Measurements from ENCODE around the gene PRR11.
"Not testable (repeated sequence)": the region's sequence is repeated elsewhere in the genome, so short reads cannot be mapped to it uniquely, and the experiment has no call there.

Gene PRR11

DNA sequence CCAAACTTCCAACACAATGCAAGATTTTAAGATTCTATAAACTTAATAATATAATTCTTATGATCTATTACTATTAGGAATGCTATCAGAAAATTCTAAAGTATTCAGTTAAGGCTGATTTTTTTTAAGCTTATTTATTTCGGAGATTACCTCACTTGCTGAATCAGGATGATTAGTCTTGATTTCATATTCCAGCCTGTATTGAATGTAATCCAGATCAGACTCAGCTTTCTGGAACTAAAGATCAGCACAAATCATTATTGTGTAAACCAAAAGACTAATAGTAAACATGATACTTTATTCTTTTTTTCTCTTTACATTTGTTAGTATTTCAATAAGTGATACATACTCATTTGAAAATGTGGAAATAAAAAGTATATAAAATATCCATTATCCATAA, 24.4 kb upstream of the PRR11 start:
- DNase-seq (ENCODE audit: low spot score), result no peak
- TF ChIP-seq, protein P1, sequence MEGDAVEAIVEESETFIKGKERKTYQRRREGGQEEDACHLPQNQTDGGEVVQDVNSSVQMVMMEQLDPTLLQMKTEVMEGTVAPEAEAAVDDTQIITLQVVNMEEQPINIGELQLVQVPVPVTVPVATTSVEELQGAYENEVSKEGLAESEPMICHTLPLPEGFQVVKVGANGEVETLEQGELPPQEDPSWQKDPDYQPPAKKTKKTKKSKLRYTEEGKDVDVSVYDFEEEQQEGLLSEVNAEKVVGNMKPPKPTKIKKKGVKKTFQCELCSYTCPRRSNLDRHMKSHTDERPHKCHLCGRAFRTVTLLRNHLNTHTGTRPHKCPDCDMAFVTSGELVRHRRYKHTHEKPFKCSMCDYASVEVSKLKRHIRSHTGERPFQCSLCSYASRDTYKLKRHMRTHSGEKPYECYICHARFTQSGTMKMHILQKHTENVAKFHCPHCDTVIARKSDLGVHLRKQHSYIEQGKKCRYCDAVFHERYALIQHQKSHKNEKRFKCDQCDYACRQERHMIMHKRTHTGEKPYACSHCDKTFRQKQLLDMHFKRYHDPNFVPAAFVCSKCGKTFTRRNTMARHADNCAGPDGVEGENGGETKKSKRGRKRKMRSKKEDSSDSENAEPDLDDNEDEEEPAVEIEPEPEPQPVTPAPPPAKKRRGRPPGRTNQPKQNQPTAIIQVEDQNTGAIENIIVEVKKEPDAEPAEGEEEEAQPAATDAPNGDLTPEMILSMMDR (IDR thresholded peaks at IDR 0.05; ENCODE audit: extremely low read depth, insufficient read depth, missing control alignments), result no peak
- in situ Hi-C loops (cut with MboI; ENCODE audit: low pct_unique_long_range_greater_than_20kb, low sequenced_read_pairs, unreplicated experiment), result no loop called here

DNA sequence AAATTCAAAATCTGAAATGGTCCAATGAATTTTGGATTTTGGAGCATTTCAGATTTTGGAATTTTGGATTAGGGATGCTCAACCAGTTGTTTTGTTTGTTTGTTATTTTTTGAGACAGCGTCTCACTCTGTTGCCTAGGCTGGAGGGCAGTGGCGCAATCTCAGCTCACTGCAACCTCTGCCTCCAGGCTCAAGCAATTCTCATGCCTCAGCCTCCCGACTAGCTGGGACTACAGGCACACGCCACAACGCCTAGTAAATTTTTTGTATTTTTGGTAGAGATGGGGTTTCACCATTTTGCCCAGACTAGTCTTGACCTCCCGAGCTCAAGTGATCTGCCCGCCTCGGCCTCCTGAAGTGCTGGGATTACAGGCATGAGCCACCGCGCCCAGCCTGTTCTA, 17.2 kb upstream of the PRR11 start:
- in situ Hi-C loops (cut with MboI; ENCODE audit: low pct_unique_long_range_greater_than_20kb, low sequenced_read_pairs, unreplicated experiment), result not testable (repeated sequence)

DNA sequence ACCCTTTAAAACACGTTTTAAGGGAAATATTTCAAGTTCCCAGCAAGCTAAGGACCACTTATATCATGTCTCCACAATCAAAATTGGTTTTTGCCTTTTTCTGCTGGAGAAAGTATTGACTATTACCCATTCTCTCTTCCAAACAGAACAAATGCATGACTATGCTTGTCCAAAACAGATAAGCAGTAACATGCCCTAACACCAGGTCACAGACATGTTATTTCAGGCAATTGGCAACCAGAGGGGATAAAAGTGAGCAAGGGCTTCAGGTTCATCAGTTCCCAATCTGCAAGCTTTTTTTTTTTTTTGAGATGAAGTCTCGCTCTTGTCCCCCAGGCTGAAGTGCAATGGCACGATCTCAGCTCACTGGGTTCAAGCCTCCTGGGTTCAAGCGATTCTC, 15.6 kb upstream of the PRR11 start:
- in situ Hi-C loops (cut with MboI; ENCODE audit: low pct_unique_long_range_greater_than_20kb, low sequenced_read_pairs, unreplicated experiment), result no loop called here
- DNase-seq (ENCODE audit: low spot score), result no peak
- TF ChIP-seq, protein P1 (IDR thresholded peaks at IDR 0.05; ENCODE audit: extremely low read depth, insufficient read depth, missing control alignments), result no peak

More for the DNA sequence above, 17.2 kb upstream of the PRR11 start:
- DNase-seq (ENCODE audit: low spot score), result not testable (repeated sequence)

DNA sequence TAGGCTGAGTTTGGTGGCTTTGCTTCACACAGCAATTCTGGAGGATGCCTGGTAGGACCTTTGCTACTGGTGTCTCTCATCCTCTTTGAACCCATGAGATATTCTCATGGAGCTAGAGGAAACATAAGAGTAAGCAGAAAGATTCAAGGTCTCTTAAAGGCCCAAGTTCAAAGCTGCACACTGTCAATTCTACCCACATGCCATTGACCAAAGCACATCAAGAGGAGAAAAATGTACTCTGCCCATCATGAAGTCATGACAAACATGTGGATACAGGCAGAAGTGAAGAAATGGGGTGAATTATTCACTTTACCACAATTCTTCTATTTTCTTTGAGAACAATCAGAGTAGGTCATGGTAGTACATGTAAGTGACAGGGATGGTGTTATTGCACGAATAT, 13.7 kb upstream of the PRR11 start:
- no peak for DNase-seq (ENCODE audit: low spot score)
- in situ Hi-C loops (cut with MboI; ENCODE audit: low pct_unique_long_range_greater_than_20kb, low sequenced_read_pairs, unreplicated experiment), result no loop called here
- TF ChIP-seq, protein P1 (IDR thresholded peaks at IDR 0.05; ENCODE audit: extremely low read depth, insufficient read depth, missing control alignments), result no peak

DNA sequence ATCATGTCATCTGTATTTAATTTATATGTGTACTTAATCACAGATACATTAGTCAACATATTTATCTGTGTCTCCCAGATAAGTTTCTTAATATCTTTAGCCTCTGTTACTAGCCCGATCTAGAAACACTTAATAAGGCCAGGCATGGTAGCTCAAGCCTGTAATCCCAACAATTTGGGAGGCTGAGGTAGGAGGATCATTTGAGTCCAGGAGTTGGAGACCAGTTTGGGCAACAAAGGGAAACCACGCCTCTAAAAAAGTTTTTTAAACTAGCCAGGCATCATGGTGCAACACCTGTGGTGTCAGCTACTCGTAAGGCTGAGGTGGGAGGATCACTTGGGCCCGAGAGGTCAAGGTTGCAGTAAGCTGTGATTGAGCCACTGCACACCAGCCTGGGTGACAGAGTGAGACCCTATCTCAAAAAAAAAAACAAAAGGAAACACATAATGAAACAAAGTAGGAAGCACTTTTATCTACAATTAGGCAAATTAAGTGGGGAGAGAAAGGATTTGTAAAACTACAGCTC, 9.9 kb upstream of the PRR11 start:
- no peak for DNase-seq (ENCODE audit: low spot score)
- in situ Hi-C loops (cut with MboI; ENCODE audit: low pct_unique_long_range_greater_than_20kb, low sequenced_read_pairs, unreplicated experiment), result no loop called here
- TF ChIP-seq, protein P1 (IDR thresholded peaks at IDR 0.05; ENCODE audit: extremely low read depth, insufficient read depth, missing control alignments), result no peak

DNA sequence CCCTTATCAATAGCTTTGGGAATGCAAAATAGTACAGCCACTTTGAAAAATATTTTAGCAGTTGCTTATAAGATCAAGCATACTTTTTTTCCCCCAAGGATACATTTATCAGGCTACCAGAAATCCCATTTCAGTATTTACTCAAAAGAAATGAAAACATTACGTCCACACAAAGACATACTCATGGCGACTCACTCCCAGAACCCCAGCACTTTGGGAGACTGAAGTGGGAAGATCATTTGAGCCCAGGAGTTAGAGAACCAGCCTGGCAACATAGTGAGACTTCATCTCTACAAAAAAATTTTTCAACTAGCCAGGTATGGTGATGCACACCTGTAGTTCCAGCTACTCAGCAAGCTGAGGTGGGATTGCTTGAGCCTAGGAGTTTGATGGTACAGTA, 6.5 kb upstream of the PRR11 start:
- TF ChIP-seq, protein P1 (IDR thresholded peaks at IDR 0.05; ENCODE audit: extremely low read depth, insufficient read depth, missing control alignments), result no peak
- no peak for DNase-seq (ENCODE audit: low spot score)
- in situ Hi-C loops (cut with MboI; ENCODE audit: low pct_unique_long_range_greater_than_20kb, low sequenced_read_pairs, unreplicated experiment), result no loop called here

DNA sequence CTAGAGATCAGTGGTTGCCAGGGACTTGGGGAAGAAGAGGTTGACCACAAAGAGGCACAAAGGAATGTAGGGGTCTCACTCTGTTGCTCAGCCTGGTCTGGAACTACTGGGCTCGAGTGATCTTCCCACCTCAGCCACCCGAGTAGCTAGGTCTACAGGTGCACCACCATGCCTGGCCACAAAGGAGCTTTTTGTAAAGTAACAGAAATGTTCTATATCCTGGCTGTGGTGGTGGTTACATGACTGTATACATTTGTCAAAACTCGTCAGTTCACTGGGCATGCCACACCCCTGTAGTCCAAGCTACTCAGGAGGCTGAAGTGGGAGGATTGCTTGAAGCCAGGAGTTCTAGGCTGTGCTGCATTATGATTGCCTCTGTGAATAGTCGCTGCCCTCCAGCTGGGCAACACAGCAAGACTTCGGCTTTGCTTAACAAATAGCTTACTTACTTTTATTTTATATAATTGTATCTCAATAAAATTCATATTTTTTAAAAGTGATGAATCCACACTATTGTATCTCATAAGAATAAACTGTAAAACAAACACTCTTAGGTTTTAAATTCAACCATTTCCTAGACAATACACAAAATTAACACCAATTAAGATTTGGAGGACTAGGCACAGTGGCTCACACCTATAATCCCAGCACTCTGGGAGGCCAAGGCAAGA, 5.6 kb upstream of the PRR11 start:
- TF ChIP-seq, protein P1 (IDR thresholded peaks at IDR 0.05; ENCODE audit: extremely low read depth, insufficient read depth, missing control alignments), result no peak
- no peak for DNase-seq (ENCODE audit: low spot score)
- in situ Hi-C loops (cut with MboI; ENCODE audit: low pct_unique_long_range_greater_than_20kb, low sequenced_read_pairs, unreplicated experiment), result no loop called here

All from GM13977 (cell line).